ENCODE measurements around the gene CARD8.
A peak's percentile ranks its signal among the peaks of the same experiment; 100 is the strongest.

CARD8 gene

DNA sequence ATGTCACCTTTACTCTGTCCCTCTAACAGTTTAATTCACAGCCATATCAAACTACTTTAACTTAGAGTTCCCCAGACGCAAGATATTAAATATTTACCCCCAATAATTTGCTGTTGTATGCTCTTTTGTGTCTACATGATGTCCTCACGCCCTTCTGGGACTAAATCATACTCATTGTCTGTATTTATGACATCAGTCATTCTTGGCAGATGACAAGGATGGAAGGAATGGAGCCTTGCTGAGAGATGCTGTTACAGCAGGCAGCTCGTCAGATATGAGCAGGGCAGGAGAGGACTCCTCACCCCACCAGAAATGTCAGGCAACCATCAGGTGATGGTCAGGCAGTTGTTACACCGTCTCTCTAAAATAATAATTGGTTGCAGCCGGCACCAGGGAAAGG is 41.8 kb downstream of the CARD8 start:
- no peak for DNase-seq (ENCODE audit: extremely low spot score)
- TF ChIP-seq, protein P1, sequence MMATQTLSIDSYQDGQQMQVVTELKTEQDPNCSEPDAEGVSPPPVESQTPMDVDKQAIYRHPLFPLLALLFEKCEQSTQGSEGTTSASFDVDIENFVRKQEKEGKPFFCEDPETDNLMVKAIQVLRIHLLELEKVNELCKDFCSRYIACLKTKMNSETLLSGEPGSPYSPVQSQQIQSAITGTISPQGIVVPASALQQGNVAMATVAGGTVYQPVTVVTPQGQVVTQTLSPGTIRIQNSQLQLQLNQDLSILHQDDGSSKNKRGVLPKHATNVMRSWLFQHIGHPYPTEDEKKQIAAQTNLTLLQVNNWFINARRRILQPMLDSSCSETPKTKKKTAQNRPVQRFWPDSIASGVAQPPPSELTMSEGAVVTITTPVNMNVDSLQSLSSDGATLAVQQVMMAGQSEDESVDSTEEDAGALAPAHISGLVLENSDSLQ (IDR thresholded peaks at IDR 0.05): no peak
- TF ChIP-seq ELF4 (IDR thresholded peaks at IDR 0.05): no peak
- TF ChIP-seq SUZ12 (IDR thresholded peaks at IDR 0.05): no peak
- TF ChIP-seq ZNF384 (IDR thresholded peaks at IDR 0.05): no peak
- no peak for TF ChIP-seq ARNT (IDR thresholded peaks at IDR 0.05)
- TF ChIP-seq NFRKB (IDR thresholded peaks at IDR 0.05): no peak
- TF ChIP-seq SP1 (IDR thresholded peaks at IDR 0.05): no peak
- TF ChIP-seq L3MBTL2 (conservative IDR thresholded peaks at IDR 0.05): no peak
- no peak for TF ChIP-seq HDGF (IDR thresholded peaks at IDR 0.05; ENCODE audit: borderline replicate concordance)
- TF ChIP-seq BHLHE40 (IDR thresholded peaks at IDR 0.05; ENCODE audit: borderline replicate concordance): no peak
- TF ChIP-seq LEF1 (IDR thresholded peaks at IDR 0.05; ENCODE audit: borderline replicate concordance): no peak
- TF ChIP-seq CTBP1 (IDR thresholded peaks at IDR 0.05; ENCODE audit: borderline replicate concordance): no peak
- no peak for TF ChIP-seq FOXA1 (IDR thresholded peaks at IDR 0.05)
- no peak for TF ChIP-seq TARDBP (IDR thresholded peaks at IDR 0.05)
- TF ChIP-seq FOXM1 (IDR thresholded peaks at IDR 0.05; ENCODE audit: borderline replicate concordance): no peak
- TF ChIP-seq FOXK2 (IDR thresholded peaks at IDR 0.05): no peak
- ChIA-PET POLR2A (no interaction called here), CTCF (no interaction called here)

DNA sequence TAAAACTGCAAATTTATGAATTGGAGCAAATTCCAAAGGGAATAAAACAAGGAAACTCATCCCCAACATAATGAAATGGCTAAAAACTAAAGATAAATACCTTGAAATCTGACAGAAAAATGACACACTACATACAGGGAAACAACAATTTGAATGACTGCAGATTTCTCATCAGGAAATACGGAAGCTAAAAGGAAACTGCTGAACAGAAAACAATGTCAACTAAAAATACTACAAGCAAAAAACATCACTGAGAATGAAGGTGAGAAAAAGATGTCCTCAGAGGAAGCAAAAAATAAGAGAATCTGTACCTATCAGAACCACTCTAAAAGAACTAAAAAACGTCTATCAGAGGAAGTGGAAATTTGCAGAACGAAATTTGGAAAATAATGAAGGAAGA is 45.7 kb downstream of the CARD8 start:
- ChIA-PET CTCF (no interaction called here), POLR2A (no interaction called here)
- no peak for DNase-seq (ENCODE audit: extremely low spot score)
- no peak for TF ChIP-seq SP1 (IDR thresholded peaks at IDR 0.05)
- TF ChIP-seq ELF4 (IDR thresholded peaks at IDR 0.05): no peak
- TF ChIP-seq FOXM1 (IDR thresholded peaks at IDR 0.05; ENCODE audit: borderline replicate concordance): no peak
- no peak for TF ChIP-seq LEF1 (IDR thresholded peaks at IDR 0.05; ENCODE audit: borderline replicate concordance)
- no peak for TF ChIP-seq HDGF (IDR thresholded peaks at IDR 0.05; ENCODE audit: borderline replicate concordance)
- no peak for TF ChIP-seq CTBP1 (IDR thresholded peaks at IDR 0.05; ENCODE audit: borderline replicate concordance)
- TF ChIP-seq, protein P1 (IDR thresholded peaks at IDR 0.05): no peak
- no peak for TF ChIP-seq NFRKB (IDR thresholded peaks at IDR 0.05)
- no peak for TF ChIP-seq SUZ12 (IDR thresholded peaks at IDR 0.05)
- no peak for TF ChIP-seq FOXK2 (IDR thresholded peaks at IDR 0.05)
- no peak for TF ChIP-seq ZNF384 (IDR thresholded peaks at IDR 0.05)
- no peak for TF ChIP-seq ARNT (IDR thresholded peaks at IDR 0.05)
- no peak for TF ChIP-seq TARDBP (IDR thresholded peaks at IDR 0.05)
- no peak for TF ChIP-seq BHLHE40 (IDR thresholded peaks at IDR 0.05; ENCODE audit: borderline replicate concordance)
- TF ChIP-seq L3MBTL2 (conservative IDR thresholded peaks at IDR 0.05): no peak
- no peak for TF ChIP-seq FOXA1 (IDR thresholded peaks at IDR 0.05)

- no peak for TF ChIP-seq ZNF384 (IDR thresholded peaks at IDR 0.05)
- TF ChIP-seq, protein P1 (IDR thresholded peaks at IDR 0.05): peak; percentile 67
- ChIA-PET POLR2A (no interaction called here), CTCF (no interaction called here)
- DNase-seq (ENCODE audit: extremely low spot score): no peak
Measured at GRCh38 chr19:48206397-48207093, 49.2 kb downstream of the CARD8 start.

GRCh38 chr19:48203794-48204628 is 51.7 kb downstream of the CARD8 start:
- POLR2A ChIA-PET: interaction anchor here (0.6 to 3.6 kb wide), 19 partner anchors 8 to 605 kb away, joined by 3 to 22 read pairs (median 4); partner anchors contain the start of genes CARD8, KDELR1 and PLA2G4C

More at GRCh38 chr19:48203794-48204628, 51.7 kb downstream of the CARD8 start:
- CTCF ChIA-PET: interaction anchor here (0.6 to 1.2 kb wide), 4 partner anchors 10 to 369 kb away, joined by 3 to 11 read pairs (median 4); no protein-coding TSS in a partner anchor
- peak; percentile 95 for TF ChIP-seq L3MBTL2 (conservative IDR thresholded peaks at IDR 0.05)
- no peak for TF ChIP-seq TARDBP (IDR thresholded peaks at IDR 0.05)
- TF ChIP-seq, protein P1 (IDR thresholded peaks at IDR 0.05): no peak
- peak; percentile 9; the same call in 1 of the 2 replicates for TF ChIP-seq ELF4 (IDR thresholded peaks at IDR 0.05)
- no peak for TF ChIP-seq LEF1 (IDR thresholded peaks at IDR 0.05; ENCODE audit: borderline replicate concordance)
- no peak for TF ChIP-seq ZNF384 (IDR thresholded peaks at IDR 0.05)
- TF ChIP-seq BHLHE40 (IDR thresholded peaks at IDR 0.05; ENCODE audit: borderline replicate concordance): no peak
- TF ChIP-seq CTBP1 (IDR thresholded peaks at IDR 0.05; ENCODE audit: borderline replicate concordance): no peak
- peak; percentile 94 for DNase-seq (ENCODE audit: extremely low spot score)

All from HEK293T (cell line).